HCT116 (cell line): ENCODE data around the gene FAM20C. TPM values are rescaled to one million over a fixed set of nuclear protein-coding genes. Genes with fewer than 3 reads are reported as not detected.

Experiments
- ATAC-seq: fragments of 200-7000 bp; cut with Tn5 transposase; 2 replicates; pipeline ENCODE4 v1.9.1; 2020; ENCODE audit warnings: mild to moderate bottlenecking, moderate library complexity
- BruUV-seq: library from RNA; stranded (reverse); fragments of 400-500 nt; replicated peaks from 2 replicates; lab custom pipeline; 2021; lab: Mats Ljungman, UMichigan
- CTCF ChIA-PET: fragments of 300-600 bp; sonication (Branson Sonifier 250); formaldehyde crosslinking; loops from one replicate; lab custom pipeline; 2021; ENCODE audit warnings: antibody characterized with exemption; lab: Charles Lee
- POLR2A ChIA-PET: fragments of 300-600, 350-600 bp; sonication (Branson Sonifier 250); formaldehyde crosslinking; loops from one replicate; lab custom pipeline; 2021; ENCODE audit warnings: antibody characterized with exemption; lab: Charles Lee
- RAD21 ChIA-PET, 2 experiments: fragments of 300-600 bp; sonication (Branson Sonifier 250); formaldehyde crosslinking; loops; one replicate each; lab custom pipeline; 2023; ENCODE audit warnings: low total read pairs in 2 of 2; ENCODE audit not compliant: uncharacterized antibody in 2 of 2, unreplicated experiment in 2 of 2, low non-redundant PET in 1 of 2; lab: Charles Lee
- DNase-seq: peaks from one replicate; pipeline ENCODE4 v3.0.0-alpha.2; 2010; ENCODE audit warnings: low read depth, low spot score
- H2AFZ ChIP-seq: fragments of 200-600 bp; shearing (Covaris generic), sonication (generic); 2 replicates; pipeline ENCODE4 v1.6.1; 2017; ENCODE audit warnings: low read depth, mixed run types, mixed read lengths, antibody characterized with exemption, low read length; ENCODE audit not compliant: poor library complexity, severe bottlenecking
- H3K27ac ChIP-seq: 2 replicates; pipeline ENCODE4 v1.5.1; 2012; ENCODE audit warnings: low read depth, low read length
- H3K27me3 ChIP-seq: fragments of 200-600 bp; sonication (generic); 2 replicates; pipeline ENCODE4 v1.6.1; 2016; ENCODE audit warnings: mixed run types, low read length, mixed read lengths; ENCODE audit not compliant: insufficient read depth
- H3K36me3 ChIP-seq, 2 experiments: fragments of 200-500 bp in 1 of 2; fragments of 200-600 bp in 1 of 2; sonication (Bioruptor generic) in 1 of 2; sonication (generic) in 1 of 2; 2 replicates each; pipeline versions ENCODE4 v1.5.1 to v1.6.1; 2014 to 2016; ENCODE audit warnings: low read length in 2 of 2, inconsistent platforms in 1 of 2, mixed read lengths in 1 of 2, mixed run types in 1 of 2; ENCODE audit not compliant: insufficient read depth in 2 of 2, control insufficient read depth in 1 of 2
- H3K4me1 ChIP-seq, 2 experiments: fragments of 200-600 bp in 1 of 2; sonication (generic) in 1 of 2; 2 replicates each; pipeline versions ENCODE4 v1.5.1 to v1.6.1; 2012 to 2017; ENCODE audit warnings: low read length in 2 of 2, inconsistent platforms in 1 of 2, mild to moderate bottlenecking in 1 of 2, mixed read lengths in 1 of 2, mixed run types in 1 of 2, moderate library complexity in 1 of 2; ENCODE audit not compliant: insufficient read depth in 2 of 2, control insufficient read depth in 1 of 2
- H3K4me2 ChIP-seq: fragments of 200-600 bp; sonication (generic); 2 replicates; pipeline ENCODE4 v1.6.1; 2017; ENCODE audit warnings: mixed run types, low read length, mixed read lengths
- H3K4me3 ChIP-seq, 2 experiments: fragments of 200-600 bp in 1 of 2; sonication (generic) in 1 of 2; replicated peaks in 1 of 2; 2 replicates each; pipeline ENCODE4 v1.5.1; 2011 to 2016; ENCODE audit warnings: low read length in 2 of 2, control low read depth in 1 of 2, low read depth in 1 of 2, mild to moderate bottlenecking in 1 of 2, mixed read lengths in 1 of 2, mixed run types in 1 of 2
- H3K79me2 ChIP-seq: fragments of 200-600 bp; sonication (generic); 2 replicates; pipeline ENCODE4 v1.6.1; 2017; ENCODE audit warnings: mild to moderate bottlenecking, mixed run types, low read length, moderate library complexity, mixed read lengths; ENCODE audit not compliant: insufficient read depth
- H3K9ac ChIP-seq: fragments of 200-600 bp; sonication (generic); 2 replicates; pipeline ENCODE4 v1.6.1; 2016; ENCODE audit warnings: low read length, mixed read lengths
- H3K9me2 ChIP-seq: fragments of 200-600 bp; sonication (generic), shearing (Covaris generic); 2 replicates; pipeline ENCODE4 v1.6.1; 2017; ENCODE audit warnings: mixed run types, mild to moderate bottlenecking, moderate library complexity; ENCODE audit not compliant: insufficient read depth
- H3K9me3 ChIP-seq, 2 experiments: fragments of 200-500 bp in 1 of 2; fragments of 200-600 bp in 1 of 2; sonication (Bioruptor generic) in 1 of 2; sonication (generic) in 1 of 2; 2 replicates each; pipeline ENCODE4 v1.6.1; 2014 to 2017; ENCODE audit warnings: low read length in 2 of 2, mixed read lengths in 2 of 2, inconsistent platforms in 1 of 2, low read depth in 1 of 2, mild to moderate bottlenecking in 1 of 2, mixed run types in 1 of 2, moderate library complexity in 1 of 2; ENCODE audit not compliant: control insufficient read depth in 1 of 2, insufficient read depth in 1 of 2
- H4K20me1 ChIP-seq: fragments of 200-600 bp; sonication (generic), shearing (Covaris generic); 2 replicates; pipeline ENCODE4 v1.6.1; 2017; ENCODE audit warnings: mixed run types, mild to moderate bottlenecking, moderate library complexity; ENCODE audit not compliant: insufficient read depth
- ELF1 ChIP-seq: IDR thresholded peaks from 2 replicates; pipeline ENCODE4 v1.6.1; 2012; ENCODE audit warnings: low read depth, borderline replicate concordance
- EZH2 ChIP-seq: fragments of 200-600 bp; sonication (generic); IDR thresholded peaks from 2 replicates; pipeline ENCODE4 v1.6.1; 2017; ENCODE audit warnings: antibody characterized with exemption, mixed run types
- JUND ChIP-seq: IDR thresholded peaks from 2 replicates; pipeline ENCODE4 v1.6.1; 2012
- POLR2A ChIP-seq: IDR thresholded peaks from 2 replicates; pipeline ENCODE4 v1.7.0; 2011; ENCODE audit warnings: borderline replicate concordance; ENCODE audit not compliant: insufficient read depth, insufficient read length; ENCODE audit errors: extremely low read depth
- SRF ChIP-seq: IDR thresholded peaks from 2 replicates; pipeline ENCODE4 v1.6.1; 2012; ENCODE audit warnings: low read depth
- YY1 ChIP-seq: IDR thresholded peaks from 2 replicates; pipeline ENCODE4 v1.6.1; 2011; ENCODE audit warnings: low read length, low read depth, moderate library complexity, mild to moderate bottlenecking; ENCODE audit not compliant: insufficient replicate concordance; ENCODE audit errors: extremely low read depth
- ZFX ChIP-seq: fragments of 450-650 bp; IDR thresholded peaks from 2 replicates; pipeline ENCODE4 v1.6.1; 2017
- ZNF274 ChIP-seq: fragments of 200-500 bp; sonication (Bioruptor generic); IDR thresholded peaks from 2 replicates; pipeline ENCODE4 v1.6.1; 2014; ENCODE audit warnings: mild to moderate bottlenecking, low read depth, low read length, inconsistent platforms
- intact Hi-C: fragments of 100-400 bp; cut with micrococcal nuclease; formaldehyde crosslinking; loops from 2 replicates; pipeline ENCODE4 v1.10.0; 2022
- total RNA-seq: library from RNA; stranded (reverse); gene quantifications from one replicate; pipeline ENCODE4 v1.2.1, GENCODE V29; 2021; ENCODE audit not compliant: unreplicated experiment
- TF ChIP-seq, protein P1 (sequence below), 3 experiments: fragments of 200-600 bp in 1 of 3; sonication (generic) in 1 of 3; IDR thresholded peaks in 2 of 3; conservative IDR thresholded peaks in 1 of 3; 2 replicates each; pipeline ENCODE4 v1.5.1; 2012 to 2017; ENCODE audit warnings: low read depth in 2 of 3, low read length in 2 of 3, antibody characterized with exemption in 1 of 3, borderline replicate concordance in 1 of 3, control low read depth in 1 of 3, mild to moderate bottlenecking in 1 of 3, mixed read lengths in 1 of 3, mixed run types in 1 of 3, moderate library complexity in 1 of 3; ENCODE audit not compliant: insufficient read depth in 1 of 3

FAM20C gene
- total RNA-seq, 1 experiment from 2014 or later = 27.1 TPM

DNA sequence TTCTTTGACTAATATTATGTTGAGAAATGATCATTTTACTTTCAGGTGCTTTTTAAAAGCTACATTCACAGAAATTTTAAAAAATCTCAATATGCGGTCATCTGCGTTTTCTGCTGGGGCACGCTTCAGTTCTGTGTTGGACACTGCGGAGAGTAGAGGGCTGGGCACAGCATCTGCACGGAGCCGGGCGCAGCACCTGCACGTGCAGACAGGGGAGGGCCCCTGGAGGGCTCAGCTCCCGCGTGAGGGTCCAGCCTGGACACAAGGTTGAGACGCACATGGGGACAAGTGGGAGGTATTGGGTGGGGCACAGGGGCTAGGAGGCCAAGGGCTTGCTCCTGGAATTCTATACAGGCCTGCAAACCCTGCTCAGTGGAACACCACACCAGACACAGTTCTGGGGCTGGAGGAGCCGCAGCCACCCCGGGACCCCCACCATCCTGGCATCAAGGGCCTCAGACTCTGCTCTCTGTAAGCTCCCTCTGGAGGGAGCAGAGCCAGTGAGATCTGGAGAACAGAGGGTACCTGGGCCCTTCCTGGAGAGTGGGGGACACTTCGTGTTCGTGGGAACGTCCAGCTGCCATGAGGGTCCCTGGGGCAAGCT lies 20.4 kb upstream of the FAM20C start:
- Histone ChIP-seq H3K79me2 (no peaks in the 10 kb centered on the region), H3K4me3 (no peak overlapping the region), H3K27me3 (0 out of 2 replicates have a peak, but pooled peaks cover 3% of the 10 kb centered on the region), H3K27ac (no peak overlapping the region), H2AFZ (no peak overlapping the region), H3K9me2 (no peaks in the 10 kb centered on the region), H3K36me3 (no peaks in the 10 kb centered on the region), H4K20me1 (no peaks in the 10 kb centered on the region), H3K4me2 (no peak overlapping the region), H3K9ac (no peak overlapping the region), H3K4me1 (no peaks in the 10 kb centered on the region), H3K9me3 (no peaks in the 10 kb centered on the region)
- TF ChIP-seq ZFX = no peak
- TF ChIP-seq SRF = no peak
- no peak for TF ChIP-seq ZNF274
- TF ChIP-seq ELF1 = no peak
- TF ChIP-seq, protein P1, sequence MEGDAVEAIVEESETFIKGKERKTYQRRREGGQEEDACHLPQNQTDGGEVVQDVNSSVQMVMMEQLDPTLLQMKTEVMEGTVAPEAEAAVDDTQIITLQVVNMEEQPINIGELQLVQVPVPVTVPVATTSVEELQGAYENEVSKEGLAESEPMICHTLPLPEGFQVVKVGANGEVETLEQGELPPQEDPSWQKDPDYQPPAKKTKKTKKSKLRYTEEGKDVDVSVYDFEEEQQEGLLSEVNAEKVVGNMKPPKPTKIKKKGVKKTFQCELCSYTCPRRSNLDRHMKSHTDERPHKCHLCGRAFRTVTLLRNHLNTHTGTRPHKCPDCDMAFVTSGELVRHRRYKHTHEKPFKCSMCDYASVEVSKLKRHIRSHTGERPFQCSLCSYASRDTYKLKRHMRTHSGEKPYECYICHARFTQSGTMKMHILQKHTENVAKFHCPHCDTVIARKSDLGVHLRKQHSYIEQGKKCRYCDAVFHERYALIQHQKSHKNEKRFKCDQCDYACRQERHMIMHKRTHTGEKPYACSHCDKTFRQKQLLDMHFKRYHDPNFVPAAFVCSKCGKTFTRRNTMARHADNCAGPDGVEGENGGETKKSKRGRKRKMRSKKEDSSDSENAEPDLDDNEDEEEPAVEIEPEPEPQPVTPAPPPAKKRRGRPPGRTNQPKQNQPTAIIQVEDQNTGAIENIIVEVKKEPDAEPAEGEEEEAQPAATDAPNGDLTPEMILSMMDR (IDR thresholded peaks at IDR 0.05 in 2 of 3, conservative IDR thresholded peaks at IDR 0.05 in 1 of 3; ENCODE audit: borderline replicate concordance in 1 of 3, insufficient read depth in 1 of 3, low read depth in 2 of 3, low read length in 2 of 3) = no peak
- TF ChIP-seq POLR2A = no peak
- no peak for TF ChIP-seq YY1
- no peak for TF ChIP-seq EZH2
- TF ChIP-seq JUND = no peak
- BruUV-seq = no TSS peak
- DNase-seq = no peak
- CTCF ChIA-PET = no interaction called here
- RAD21 ChIA-PET = no interaction called here
- POLR2A ChIA-PET = no interaction called here
- ATAC-seq = no peak
- intact Hi-C loops = no loop called here
